Colon (tissue), 2 donors: ENCODE results near the gene ACTN2.

ENCODE experiments used
- FAIRE-seq: peaks from 2 replicates; lab custom pipeline; 2012; peaks lifted over from hg19 to GRCh38; lab: Jason Lieb, UNC
- donor health status: control.
- donor health status: control.

The ACTN2 gene

GRCh38 chr1:236742421-236743160 is 56.3 kb downstream of the ACTN2 start:
- no peak for FAIRE-seq

- FAIRE-seq = no peak
Observed at GRCh38 chr1:236744533-236744932, 58.2 kb downstream of the ACTN2 start.

- no peak for FAIRE-seq
Observed at GRCh38 chr1:236746785-236747184, 60.5 kb downstream of the ACTN2 start.

- FAIRE-seq = no peak
Observed at GRCh38 chr1:236747311-236747985, 61.1 kb downstream of the ACTN2 start.

- FAIRE-seq = no peak
Observed at GRCh38 chr1:236748268-236748870, 62.1 kb downstream of the ACTN2 start.

- no peak for FAIRE-seq
Observed at GRCh38 chr1:236750928-236751327, 64.6 kb downstream of the ACTN2 start.

- FAIRE-seq = no peak
Observed at GRCh38 chr1:236751385-236751784, 65.1 kb downstream of the ACTN2 start.

GRCh38 chr1:236751935-236752334 is 65.6 kb downstream of the ACTN2 start:
- FAIRE-seq = no peak

GRCh38 chr1:236753516-236753915 is 67.2 kb downstream of the ACTN2 start:
- FAIRE-seq = no peak

GRCh38 chr1:236753964-236754363 is 67.7 kb downstream of the ACTN2 start:
- no peak for FAIRE-seq

- FAIRE-seq = no peak
Observed at GRCh38 chr1:236754525-236755210, 68.4 kb downstream of the ACTN2 start.

GRCh38 chr1:236757640-236758039 is 71.3 kb downstream of the ACTN2 start:
- no peak for FAIRE-seq

GRCh38 chr1:236759252-236759859 is 73.1 kb downstream of the ACTN2 start:
- FAIRE-seq = no peak

GRCh38 chr1:236760480-236760879 is 74.2 kb downstream of the ACTN2 start:
- no peak for FAIRE-seq

- FAIRE-seq = no peak
Observed at GRCh38 chr1:236760986-236761385, 74.7 kb downstream of the ACTN2 start.

- no peak for FAIRE-seq
Observed at GRCh38 chr1:236761397-236762132, 75.3 kb downstream of the ACTN2 start.

- no peak for FAIRE-seq
Observed at GRCh38 chr1:236762410-236762809, 76.1 kb downstream of the ACTN2 start.

- FAIRE-seq = no peak
Observed at GRCh38 chr1:236765831-236766230, 79.5 kb downstream of the ACTN2 start.

- no peak for FAIRE-seq
Observed at GRCh38 chr1:236766506-236766905, 80.2 kb downstream of the ACTN2 start.

GRCh38 chr1:236767276-236767675 is 81.0 kb downstream of the ACTN2 start:
- FAIRE-seq = no peak

- no peak for FAIRE-seq
Observed at GRCh38 chr1:236768601-236769000, 82.3 kb downstream of the ACTN2 start.

- FAIRE-seq = no peak
Observed at GRCh38 chr1:236773919-236774318, 87.6 kb downstream of the ACTN2 start.
